Measurements from ENCODE around the gene KCNAB1.

The KCNAB1 gene

GRCh38 chr3:156579427-156579851, 459.1 kb downstream of the KCNAB1 start:
- Histone ChIP-seq H3K4me1 (ENCODE audit: control insufficient read depth in 1 of 2, insufficient read depth in 2 of 2, low read length in 2 of 2) (no peaks in the 10 kb centered on the region), H3K4me3 (ENCODE audit: low read depth in 1 of 2, low read length in 2 of 2) (no peak overlapping the region), H3K27me3 (ENCODE audit: control insufficient read depth in 1 of 2, insufficient read depth in 2 of 2, low read length in 2 of 2) (no peaks in the 10 kb centered on the region), H3K36me3 (ENCODE audit: control insufficient read depth in 1 of 2, insufficient read depth in 2 of 2, low read length in 2 of 2) (no peaks in the 10 kb centered on the region), H3K9me3 (ENCODE audit: control insufficient read depth in 1 of 2, low read length in 2 of 2) (no peaks in the 10 kb centered on the region), H3K9ac (ENCODE audit: low read depth in 1 of 2, low read length in 2 of 2) (no peak overlapping the region), H3K27ac (ENCODE audit: low read depth, low read length) (no peak overlapping the region)

- Histone ChIP-seq H3K9me3 (ENCODE audit: control insufficient read depth in 1 of 2, low read length in 2 of 2) (no peaks in the 10 kb centered on the region), H3K27me3 (ENCODE audit: control insufficient read depth in 1 of 2, insufficient read depth in 2 of 2, low read length in 2 of 2) (no peaks in the 10 kb centered on the region), H3K27ac (ENCODE audit: low read depth, low read length) (no peak overlapping the region), H3K4me1 (ENCODE audit: control insufficient read depth in 1 of 2, insufficient read depth in 2 of 2, low read length in 2 of 2) (no peaks in the 10 kb centered on the region), H3K36me3 (ENCODE audit: control insufficient read depth in 1 of 2, insufficient read depth in 2 of 2, low read length in 2 of 2) (no peaks in the 10 kb centered on the region), H3K9ac (ENCODE audit: low read depth in 1 of 2, low read length in 2 of 2) (no peak overlapping the region), H3K4me3 (ENCODE audit: low read depth in 1 of 2, low read length in 2 of 2) (no peak overlapping the region)
Observed at GRCh38 chr3:156581033-156581432, 460.7 kb downstream of the KCNAB1 start.

- Histone ChIP-seq H3K27me3 (ENCODE audit: control insufficient read depth in 1 of 2, insufficient read depth in 2 of 2, low read length in 2 of 2) (no peaks in the 10 kb centered on the region), H3K27ac (ENCODE audit: low read depth, low read length) (no peak overlapping the region), H3K4me3 (ENCODE audit: low read depth in 1 of 2, low read length in 2 of 2) (no peak overlapping the region), H3K4me1 (ENCODE audit: control insufficient read depth in 1 of 2, insufficient read depth in 2 of 2, low read length in 2 of 2) (no peaks in the 10 kb centered on the region), H3K36me3 (ENCODE audit: control insufficient read depth in 1 of 2, insufficient read depth in 2 of 2, low read length in 2 of 2) (no peaks in the 10 kb centered on the region), H3K9ac (ENCODE audit: low read depth in 1 of 2, low read length in 2 of 2) (no peak overlapping the region), H3K9me3 (ENCODE audit: control insufficient read depth in 1 of 2, low read length in 2 of 2) (no peaks in the 10 kb centered on the region)
Observed at GRCh38 chr3:156581954-156582353, 461.6 kb downstream of the KCNAB1 start.

- Histone ChIP-seq H3K27ac (ENCODE audit: low read depth, low read length) (no peak overlapping the region), H3K9me3 (ENCODE audit: control insufficient read depth in 1 of 2, low read length in 2 of 2) (no peaks in the 10 kb centered on the region), H3K4me1 (ENCODE audit: control insufficient read depth in 1 of 2, insufficient read depth in 2 of 2, low read length in 2 of 2) (no peaks in the 10 kb centered on the region), H3K27me3 (ENCODE audit: control insufficient read depth in 1 of 2, insufficient read depth in 2 of 2, low read length in 2 of 2) (no peaks in the 10 kb centered on the region), H3K9ac (ENCODE audit: low read depth in 1 of 2, low read length in 2 of 2) (no peak overlapping the region), H3K36me3 (ENCODE audit: control insufficient read depth in 1 of 2, insufficient read depth in 2 of 2, low read length in 2 of 2) (no peaks in the 10 kb centered on the region), H3K4me3 (ENCODE audit: low read depth in 1 of 2, low read length in 2 of 2) (no peak overlapping the region)
Observed at GRCh38 chr3:156582532-156583183, 462.3 kb downstream of the KCNAB1 start.

GRCh38 chr3:156583469-156583868, 463.1 kb downstream of the KCNAB1 start:
- H3K4me3 ChIP-seq (ENCODE audit: low read depth in 1 of 2, low read length in 2 of 2), result no peak overlapping the region
- no peaks in the 10 kb centered on the region for H3K9me3 ChIP-seq (ENCODE audit: control insufficient read depth in 1 of 2, low read length in 2 of 2)
- H3K4me1 ChIP-seq (ENCODE audit: control insufficient read depth in 1 of 2, insufficient read depth in 2 of 2, low read length in 2 of 2), result no peaks in the 10 kb centered on the region
- no peak overlapping the region for H3K9ac ChIP-seq (ENCODE audit: low read depth in 1 of 2, low read length in 2 of 2)
- no peak overlapping the region for H3K27ac ChIP-seq (ENCODE audit: low read depth, low read length)
- no peaks in the 10 kb centered on the region for H3K36me3 ChIP-seq (ENCODE audit: control insufficient read depth in 1 of 2, insufficient read depth in 2 of 2, low read length in 2 of 2)
- no peaks in the 10 kb centered on the region for H3K27me3 ChIP-seq (ENCODE audit: control insufficient read depth in 1 of 2, insufficient read depth in 2 of 2, low read length in 2 of 2)

GRCh38 chr3:156586905-156587759, 466.8 kb downstream of the KCNAB1 start:
- no peaks in the 10 kb centered on the region for H3K4me1 ChIP-seq (ENCODE audit: control insufficient read depth in 1 of 2, insufficient read depth in 2 of 2, low read length in 2 of 2)
- H3K36me3 ChIP-seq (ENCODE audit: control insufficient read depth in 1 of 2, insufficient read depth in 2 of 2, low read length in 2 of 2), result no peaks in the 10 kb centered on the region
- no peak overlapping the region for H3K27ac ChIP-seq (ENCODE audit: low read depth, low read length)
- H3K9ac ChIP-seq (ENCODE audit: low read depth in 1 of 2, low read length in 2 of 2), result no peak overlapping the region
- H3K27me3 ChIP-seq (ENCODE audit: control insufficient read depth in 1 of 2, insufficient read depth in 2 of 2, low read length in 2 of 2), result no peaks in the 10 kb centered on the region
- H3K4me3 ChIP-seq (ENCODE audit: low read depth in 1 of 2, low read length in 2 of 2), result no peak overlapping the region
- H3K9me3 ChIP-seq (ENCODE audit: control insufficient read depth in 1 of 2, low read length in 2 of 2), result no peaks in the 10 kb centered on the region

GRCh38 chr3:156587760-156588069, 467.3 kb downstream of the KCNAB1 start:
- Histone ChIP-seq H3K4me1 (ENCODE audit: control insufficient read depth in 1 of 2, insufficient read depth in 2 of 2, low read length in 2 of 2) (no peaks in the 10 kb centered on the region), H3K9ac (ENCODE audit: low read depth in 1 of 2, low read length in 2 of 2) (no peak overlapping the region), H3K4me3 (ENCODE audit: low read depth in 1 of 2, low read length in 2 of 2) (no peak overlapping the region), H3K36me3 (ENCODE audit: control insufficient read depth in 1 of 2, insufficient read depth in 2 of 2, low read length in 2 of 2) (no peaks in the 10 kb centered on the region), H3K27ac (ENCODE audit: low read depth, low read length) (no peak overlapping the region), H3K9me3 (ENCODE audit: control insufficient read depth in 1 of 2, low read length in 2 of 2) (no peaks in the 10 kb centered on the region), H3K27me3 (ENCODE audit: control insufficient read depth in 1 of 2, insufficient read depth in 2 of 2, low read length in 2 of 2) (no peaks in the 10 kb centered on the region)
